HG02852 (cell line): ENCODE measurements around the gene CCDC141.

ENCODE experiments used
- ATAC-seq: cut with Tn5 transposase; IDR thresholded peaks from one replicate; pipeline ENCODE4 v1.9.1; 2021; ENCODE audit warnings: mild to moderate bottlenecking, moderate library complexity; ENCODE audit not compliant: unreplicated experiment

CCDC141 gene

GRCh38 chr2:178913049-178913441 is 136.9 kb downstream of the CCDC141 start:
- no peak for ATAC-seq

DNA sequence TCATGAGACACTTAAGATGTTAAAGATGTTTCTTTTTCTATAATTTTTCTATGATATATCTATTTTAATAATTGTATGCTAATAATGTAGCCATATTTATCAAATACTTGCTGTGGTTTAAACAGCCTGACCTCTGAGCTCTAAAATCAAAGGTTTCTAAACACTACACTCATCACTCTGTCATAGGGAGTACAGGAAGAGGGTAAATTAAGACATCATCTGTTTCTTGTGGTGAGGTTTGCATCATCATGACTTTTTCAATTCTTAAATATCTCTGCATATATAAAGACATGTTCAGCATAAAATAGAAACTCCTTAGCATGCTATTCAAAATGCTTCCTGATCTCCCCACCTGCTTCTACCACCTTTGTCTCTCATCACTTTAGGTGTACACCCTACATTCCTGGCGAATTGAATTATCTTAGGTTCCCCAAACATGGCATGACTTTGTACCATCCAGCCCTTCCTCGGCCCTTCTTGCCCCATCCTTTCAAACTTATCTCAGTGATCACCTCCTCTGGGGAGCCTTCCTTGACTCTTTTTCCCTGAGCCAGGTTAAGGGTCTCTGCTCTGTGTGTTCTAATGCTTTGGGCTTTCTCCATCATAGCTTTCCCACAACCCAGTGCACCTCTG is 137.4 kb downstream of the CCDC141 start:
- ATAC-seq = no peak

- no peak for ATAC-seq
These were observed 138.9 kb downstream of the CCDC141 start for GRCh38 chr2:178911039-178911438.

DNA sequence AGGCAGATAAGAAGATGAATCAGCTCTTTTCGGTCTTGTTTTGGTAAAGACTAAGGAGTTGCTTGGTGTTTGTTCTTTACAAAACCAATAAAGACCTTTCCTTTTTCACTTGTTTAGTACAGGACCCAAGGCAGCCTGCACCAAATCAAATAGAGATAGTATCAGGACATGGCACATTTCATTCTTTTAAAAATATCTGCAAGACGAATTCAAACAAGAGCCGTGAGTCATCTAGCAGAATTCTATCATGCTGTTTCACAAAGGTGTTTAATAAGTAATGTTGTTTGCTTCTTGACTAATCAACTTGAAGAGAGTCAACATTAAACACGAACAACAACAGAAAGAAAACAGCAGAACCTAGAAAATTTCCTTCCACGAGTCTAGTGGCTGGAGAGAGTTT is 139.9 kb downstream of the CCDC141 start:
- no peak for ATAC-seq

DNA sequence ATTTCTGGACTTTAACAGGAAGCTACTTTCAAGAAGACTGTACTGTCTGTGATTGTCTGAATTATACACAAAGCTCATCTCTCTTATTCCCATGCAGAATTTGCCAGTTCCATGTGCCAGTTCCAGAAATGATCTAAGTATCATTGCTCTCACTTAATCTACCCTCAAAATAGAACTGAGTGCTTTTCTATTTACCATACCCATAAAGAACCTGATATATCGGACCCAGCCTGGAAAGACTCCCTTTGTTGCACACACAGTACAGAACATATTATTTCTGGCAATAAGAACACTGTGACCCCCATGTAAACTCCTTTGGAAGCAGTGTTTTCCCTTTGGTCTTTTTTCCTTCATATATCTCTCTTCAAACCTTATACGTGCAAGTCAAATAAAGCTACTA is 140.4 kb downstream of the CCDC141 start:
- no peak for ATAC-seq

- no peak for ATAC-seq
These were observed 141.1 kb downstream of the CCDC141 start for GRCh38 chr2:178908810-178909209.

DNA sequence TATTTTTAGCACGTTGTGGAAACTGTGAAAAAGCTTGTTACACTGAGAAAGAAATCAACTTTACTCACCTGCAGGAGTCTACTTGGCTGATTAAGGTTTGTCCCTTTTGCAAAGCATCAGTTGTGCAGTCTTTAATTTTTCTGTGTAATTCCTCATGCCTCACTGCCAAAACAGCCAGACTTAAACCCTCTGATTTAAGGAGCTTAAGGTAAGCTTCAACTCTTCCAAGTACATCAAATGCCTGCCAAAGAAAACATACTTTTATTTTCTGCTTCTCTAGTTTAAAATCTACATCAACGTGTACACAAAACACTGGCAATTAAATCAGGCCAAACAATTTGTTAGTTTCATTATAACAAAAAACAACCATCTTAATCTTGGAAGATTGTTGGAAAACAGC is 144.7 kb downstream of the CCDC141 start:
- ATAC-seq = no peak

DNA sequence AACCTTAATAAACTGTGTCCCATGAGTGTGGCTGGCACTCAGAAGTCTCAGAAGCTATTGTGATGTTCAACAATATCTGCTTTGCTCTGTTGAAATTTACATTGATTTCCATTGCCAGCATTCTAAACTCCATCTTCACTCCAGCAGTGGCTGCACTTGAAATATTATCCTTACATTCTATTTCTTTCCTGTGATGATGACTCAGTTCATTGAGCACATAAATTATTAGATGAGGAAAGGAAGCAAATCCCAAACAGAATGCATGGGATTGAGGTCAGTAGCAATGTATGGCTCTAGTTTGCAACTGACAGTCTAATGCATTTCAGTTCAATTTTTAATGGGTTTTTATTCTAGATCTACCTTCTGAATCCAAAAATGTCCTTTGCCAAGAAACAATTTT is 150.3 kb downstream of the CCDC141 start:
- no peak for ATAC-seq

DNA sequence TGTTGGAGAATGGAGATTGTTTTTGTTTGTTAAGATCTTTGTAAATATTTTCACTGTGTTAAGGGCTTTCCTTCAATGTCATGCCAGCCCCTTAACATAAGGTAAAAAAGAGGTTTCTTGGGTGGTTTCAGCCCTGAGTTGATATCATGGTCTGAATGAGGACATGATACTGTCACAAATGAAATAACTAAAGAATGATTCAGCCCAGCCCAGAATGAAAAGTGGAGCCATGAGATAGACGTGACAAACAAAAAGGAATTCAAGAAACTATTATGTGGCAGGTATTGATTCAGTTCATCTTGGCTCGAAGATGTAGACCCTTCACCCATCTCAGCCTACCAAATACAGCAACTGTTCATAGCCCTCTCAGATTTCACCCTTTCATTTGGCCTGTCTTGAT is 154.1 kb downstream of the CCDC141 start:
- no peak for ATAC-seq

DNA sequence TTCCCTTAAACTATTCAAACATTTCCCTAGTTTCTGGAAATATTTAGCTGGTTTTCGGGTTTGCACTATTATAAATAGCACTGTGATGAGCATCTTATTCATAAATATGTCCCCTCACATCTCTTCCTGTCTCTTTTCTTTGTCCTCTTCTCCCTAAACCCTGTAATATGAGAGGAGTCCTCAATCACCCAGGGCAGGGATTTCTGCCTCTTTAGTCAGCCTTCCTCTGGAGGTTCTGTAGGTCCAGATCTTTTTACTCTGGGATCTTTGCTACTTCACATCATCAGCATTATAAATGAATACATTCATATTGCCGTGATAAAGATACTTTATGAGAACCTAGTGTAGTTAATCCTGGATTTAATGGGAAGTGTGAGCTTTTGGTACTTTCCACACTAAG is 154.8 kb downstream of the CCDC141 start:
- no peak for ATAC-seq

DNA sequence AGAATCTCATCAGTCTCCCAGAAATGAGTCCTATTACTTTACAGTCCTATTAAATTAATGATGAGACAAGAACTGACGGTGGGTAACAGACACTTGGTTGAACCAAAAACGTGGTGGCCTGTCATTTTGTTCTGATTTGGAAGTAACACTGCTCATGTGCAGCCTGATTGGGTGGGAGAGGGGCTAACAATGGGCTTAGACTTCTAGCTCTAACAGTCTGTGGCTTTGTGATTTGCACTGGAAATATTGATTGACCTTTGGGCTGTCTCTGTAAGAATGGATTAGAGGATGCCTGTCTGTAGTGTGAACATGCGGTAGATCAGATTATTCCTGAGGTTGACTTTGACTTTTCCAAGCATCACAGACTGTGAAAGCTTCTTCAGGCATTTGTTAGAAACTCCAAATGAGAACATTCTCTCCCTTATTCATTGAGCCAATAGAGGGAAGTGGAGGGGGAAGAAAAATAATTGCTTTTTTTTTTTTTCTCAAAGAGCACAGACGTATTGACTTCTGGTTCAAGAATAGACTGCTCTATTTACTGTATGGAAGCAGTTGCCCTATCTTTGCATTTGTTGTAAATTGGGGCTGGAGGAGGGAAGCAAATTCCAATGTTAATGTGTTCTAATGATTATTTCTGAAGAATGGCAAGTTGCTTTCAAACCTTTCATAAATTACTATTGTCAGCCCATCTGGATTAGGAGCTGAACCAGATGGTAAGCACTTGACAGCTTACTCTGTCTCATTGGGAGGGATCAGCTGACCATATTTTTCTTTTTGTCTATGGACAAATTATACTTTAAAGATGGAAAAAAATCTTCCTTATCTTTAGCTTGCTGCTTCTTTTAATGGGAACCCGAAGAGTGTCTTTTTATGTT is 156.9 kb downstream of the CCDC141 start:
- ATAC-seq = no peak

- no peak for ATAC-seq
These were observed 157.9 kb downstream of the CCDC141 start for GRCh38 chr2:178891959-178892485.

DNA sequence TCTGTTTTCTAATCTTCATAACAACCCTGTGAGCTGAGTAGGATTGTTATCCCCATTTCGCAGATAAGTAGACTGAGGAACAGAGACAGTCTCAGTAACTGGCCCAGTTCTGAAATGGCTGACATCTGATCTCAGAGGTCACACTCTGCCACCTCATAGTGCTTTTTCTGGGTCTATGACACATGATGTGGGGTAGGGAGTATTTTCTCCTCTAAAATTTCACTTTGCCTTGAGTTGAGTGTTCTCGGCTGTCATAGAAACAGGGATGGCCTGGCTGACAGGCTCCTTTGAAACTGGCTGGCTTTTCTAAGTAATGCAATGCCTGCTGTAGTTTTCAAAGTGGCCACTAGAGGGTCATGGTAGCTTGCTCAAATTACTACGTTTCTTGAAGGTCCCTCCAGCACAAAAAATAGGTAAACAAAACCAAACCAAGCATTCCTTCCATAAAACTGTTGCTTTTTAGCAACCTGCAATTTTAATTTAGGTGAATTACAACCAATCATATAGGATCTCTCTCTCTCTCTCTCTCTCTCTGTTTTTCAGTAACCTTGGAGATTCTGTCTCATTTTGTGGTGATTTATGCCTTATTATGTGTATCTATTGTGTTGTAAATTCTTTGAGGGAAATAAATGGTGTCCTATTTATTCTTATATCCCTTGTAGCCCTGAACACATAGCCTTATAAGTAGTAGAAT is 158.5 kb downstream of the CCDC141 start:
- ATAC-seq = peak; percentile 87

- no peak for ATAC-seq
These were observed 163.9 kb downstream of the CCDC141 start for GRCh38 chr2:178886006-178886405.

- ATAC-seq = no peak
These were observed 165.5 kb downstream of the CCDC141 start for GRCh38 chr2:178884440-178884839.

DNA sequence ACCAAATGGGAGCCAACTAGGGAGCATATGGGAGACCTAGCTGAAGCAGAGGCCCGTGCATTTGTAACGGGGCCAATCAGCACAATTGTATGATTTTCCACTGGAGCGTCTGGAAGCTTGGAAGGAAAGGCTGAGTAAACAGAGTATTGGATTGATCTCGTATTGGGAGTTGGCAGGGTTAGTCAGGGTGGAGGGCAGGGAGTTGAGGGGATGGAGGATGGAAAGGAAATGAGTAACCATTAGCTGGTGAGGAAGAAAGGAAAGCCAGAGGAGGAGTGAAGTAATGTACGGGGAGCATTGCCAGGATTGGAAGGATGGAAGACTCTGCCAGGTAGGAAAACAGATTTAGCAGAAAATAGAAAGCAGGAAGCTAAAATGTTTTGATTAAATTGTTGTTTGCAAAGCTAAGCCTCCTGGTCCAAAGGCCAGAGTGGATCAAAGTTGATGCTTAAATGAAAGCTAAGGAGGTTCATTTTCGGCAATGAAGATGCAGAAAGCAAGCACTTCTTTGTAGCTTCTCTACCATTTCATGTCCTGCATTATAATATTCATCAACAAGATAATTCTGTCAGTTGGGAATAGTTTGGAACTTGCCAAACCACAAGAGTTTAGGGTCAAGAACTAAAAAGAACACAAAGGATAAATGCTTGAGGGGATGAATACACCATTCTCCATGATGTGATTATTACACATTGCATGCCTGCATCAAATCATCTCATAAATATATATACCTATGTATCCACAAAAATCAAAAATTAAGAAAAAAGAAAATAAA is 167.1 kb downstream of the CCDC141 start:
- ATAC-seq = no peak

DNA sequence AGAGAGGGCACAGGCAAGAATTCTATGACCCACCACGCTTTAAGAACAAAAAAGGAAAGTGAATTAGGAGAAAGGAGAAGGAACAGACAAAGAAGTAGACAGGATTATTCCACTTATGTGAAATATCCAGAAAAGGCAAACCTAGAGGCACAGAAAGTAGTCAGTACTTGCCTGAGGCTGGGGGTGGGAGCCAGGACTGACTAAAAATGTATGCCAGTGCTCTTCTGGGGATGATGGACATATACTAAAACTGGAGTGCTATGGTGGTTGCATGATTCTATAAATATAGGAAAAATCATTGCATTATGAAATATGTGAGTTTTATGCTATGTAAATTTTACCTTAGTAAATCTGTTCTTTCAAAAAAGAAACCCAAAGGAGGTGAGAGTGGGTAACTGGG is 168.9 kb downstream of the CCDC141 start:
- ATAC-seq = no peak

DNA sequence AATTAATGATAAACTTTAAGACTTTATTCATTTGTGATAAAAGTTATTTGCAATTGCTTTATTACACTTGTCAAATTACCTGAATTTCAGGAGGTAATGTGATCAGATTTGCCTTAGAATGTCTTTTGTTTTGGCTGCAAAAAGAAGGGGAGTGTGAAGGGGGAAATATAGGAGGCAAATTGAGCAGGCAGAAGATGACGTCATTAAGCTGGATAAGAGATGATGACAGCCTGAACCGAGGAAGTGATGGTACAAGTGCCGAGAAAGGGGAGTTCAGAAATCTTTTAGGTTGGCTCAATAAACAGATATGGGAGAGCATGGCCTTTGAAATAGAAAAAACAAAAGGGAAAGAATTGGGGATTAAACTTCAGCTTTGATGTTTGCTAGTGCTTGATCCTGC is 169.7 kb downstream of the CCDC141 start:
- ATAC-seq = no peak

DNA sequence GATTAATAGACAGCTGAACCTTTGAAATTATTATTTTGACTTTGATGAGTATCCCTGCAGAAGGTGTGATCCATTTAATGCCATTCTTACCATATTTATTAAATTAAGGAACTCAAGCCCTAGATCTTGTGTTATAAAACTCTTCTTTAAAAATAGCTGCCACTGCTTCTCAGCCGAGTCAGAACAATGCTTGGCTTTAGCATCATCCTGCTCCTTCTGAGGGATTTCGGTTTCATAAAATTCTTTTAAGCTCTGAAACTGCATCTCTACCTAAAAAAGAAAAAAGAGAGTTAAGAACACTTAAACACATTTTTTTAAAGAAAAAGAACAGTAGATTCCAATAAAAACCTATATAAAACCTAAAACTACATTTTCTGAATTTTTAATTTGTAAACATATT is 172.1 kb downstream of the CCDC141 start:
- no peak for ATAC-seq

- ATAC-seq = no peak
These were observed 175.3 kb downstream of the CCDC141 start for GRCh38 chr2:178874529-178875240.
